Gastroesophageal sphincter (tissue), 4 donors: ENCODE results near the gene TMEM209. TPM values are rescaled to one million over a fixed set of nuclear protein-coding genes. Genes with fewer than 3 reads are reported as not detected.

Experiments used
- ATAC-seq: fragments of 150-250 bp; one replicate; pipeline ENCODE4 v1.9.1; 2016; ENCODE audit warnings: mild to moderate bottlenecking, moderate library complexity
- H3K27ac ChIP-seq, 4 donors: fragments of 200-600 bp; sonication (generic) in 3 of 4; 1 replicate in 3 of 4; 2 replicates in 1 of 4; pipeline ENCODE4 v1.5.1; 2016 to 2019
- H3K27me3 ChIP-seq: fragments of 200-600 bp; sonication (generic); one replicate; pipeline ENCODE4 v1.5.1; 2019
- H3K36me3 ChIP-seq, 2 donors: fragments of 200-600 bp; sonication (generic); one replicate each; pipeline ENCODE4 v1.5.1; 2019; ENCODE audit warnings: control low read depth in 1 of 2
- H3K4me1 ChIP-seq, 3 donors: fragments of 200-600 bp; sonication (generic); 1 replicate in 2 of 3; 2 replicates in 1 of 3; pipeline ENCODE4 v1.5.1; 2016 to 2019; ENCODE audit warnings: control low read depth in 2 of 3
- H3K4me3 ChIP-seq, 2 donors: fragments of 200-600 bp; sonication (generic); one replicate each; pipeline ENCODE4 v1.5.1; 2019; ENCODE audit warnings: mild to moderate bottlenecking in 1 of 2, moderate library complexity in 1 of 2
- H3K9me3 ChIP-seq, 3 donors: fragments of 200-600 bp; sonication (generic); one replicate each; pipeline ENCODE4 v1.5.1; 2017 to 2019; ENCODE audit warnings: control low read depth in 2 of 3
- EP300 ChIP-seq: sonication (generic); formaldehyde crosslinking; IDR thresholded peaks from one replicate; pipeline ENCODE4 v1.6.1; 2017; ENCODE audit warnings: antibody characterized with exemption, mild to moderate bottlenecking
- POLR2A ChIP-seq, 2 donors: fragments of 450-650 bp; IDR thresholded peaks; one replicate each; pipeline ENCODE4 v1.6.1; 2017; ENCODE audit warnings: antibody characterized with exemption in 2 of 2, mild to moderate bottlenecking in 2 of 2, moderate library complexity in 1 of 2
- POLR2AphosphoS5 ChIP-seq: sonication (generic); formaldehyde crosslinking; IDR thresholded peaks from one replicate; pipeline ENCODE4 v1.6.1; 2017; ENCODE audit warnings: antibody characterized with exemption
- WGBS, 2 donors: methylation state at CpG; one replicate each; pipeline ENCODE4 v1.1.5; 2018; ENCODE audit warnings: low coverage in 1 of 2; 5-methylcytosine and 5-hydroxymethylcytosine counted together
- total RNA-seq, 4 donors: library from RNA; depleted of rRNA; stranded (reverse); fragments of >200 nt; gene quantifications; one replicate each; pipeline ENCODE4 v1.1.0, GENCODE V29; 2016
- TF ChIP-seq, protein P1 (sequence below), 4 experiments: fragments of 200-600 bp in 2 of 4; fragments of 450-650 bp in 2 of 4; sonication (generic) in 1 of 4; IDR thresholded peaks; one replicate each; pipeline ENCODE4 v1.5.1; 2017 to 2019; ENCODE audit warnings: antibody characterized with exemption in 4 of 4, mild to moderate bottlenecking in 2 of 4, moderate library complexity in 2 of 4

Gene TMEM209
- total RNA-seq, 4 donors from 2014 or later: 5.5 to 13.4 (median 8.2) TPM

DNA sequence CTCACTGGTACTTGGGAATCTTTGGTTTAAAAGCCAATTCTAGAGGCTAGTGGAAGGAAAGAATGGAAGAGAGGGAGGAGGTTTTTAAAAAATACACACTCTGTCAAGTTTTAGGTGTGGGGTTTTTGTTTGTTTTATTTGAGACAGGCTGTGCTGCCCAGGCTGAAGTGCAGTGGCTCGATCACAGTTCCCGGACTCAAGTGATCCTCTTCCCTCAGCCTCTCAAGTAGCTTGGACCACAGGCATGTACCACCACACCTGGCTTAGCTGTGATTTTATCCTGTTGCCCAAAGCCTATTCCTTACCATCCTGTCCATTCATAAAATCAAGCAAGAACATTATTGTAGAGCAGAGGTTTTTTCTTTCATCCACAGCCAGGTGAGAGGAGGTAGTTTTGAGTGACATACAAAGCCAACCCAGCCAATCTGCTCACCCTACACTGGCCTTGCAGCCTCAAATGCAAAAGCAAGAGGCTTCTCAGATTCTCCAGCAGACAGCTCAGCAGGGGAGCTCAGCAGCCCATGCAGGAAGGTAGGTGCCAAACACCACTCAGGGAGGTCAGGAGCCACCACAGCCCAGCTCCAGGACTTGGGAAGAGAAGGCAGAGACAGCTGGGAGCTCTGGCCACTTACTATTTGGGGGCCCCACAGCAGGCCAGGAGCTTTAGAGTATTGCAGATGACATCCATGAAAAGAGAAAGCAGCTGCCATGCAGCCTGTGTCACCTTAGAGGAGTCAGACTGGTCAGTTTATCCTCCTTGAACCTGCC is 65.8 kb downstream of the TMEM209 start:
- no peak for ATAC-seq
- no peak overlapping the region for H3K27ac ChIP-seq
- WGBS, 2 donors: 80 to 86% methylated on average over 2 of the region's 2 CpGs

DNA sequence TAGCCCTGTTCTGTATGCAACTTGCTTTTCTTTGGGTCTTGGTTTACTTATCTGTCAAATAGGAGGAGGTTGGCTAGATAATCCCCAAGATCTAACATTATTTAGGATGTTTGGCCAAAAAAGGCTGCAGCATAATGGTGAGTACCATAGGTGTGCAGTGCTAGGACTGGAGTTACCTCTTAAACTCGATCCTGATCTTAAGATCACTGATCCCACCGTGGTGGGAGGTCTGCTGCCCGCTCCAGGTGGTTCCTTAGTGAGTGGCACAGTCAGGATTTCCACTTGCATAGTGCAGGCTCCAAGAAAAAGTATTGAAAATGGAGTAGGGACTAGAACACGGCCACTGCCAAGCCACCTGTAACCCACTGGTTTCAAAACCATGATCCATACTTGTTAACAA is 68.0 kb downstream of the TMEM209 start:
- Histone ChIP-seq H3K4me3 (no peak overlapping the region), H3K9me3 (no peaks in the 10 kb centered on the region), H3K27ac (no peak overlapping the region), H3K36me3 (peaks cover 0 to 44% of the 10 kb centered on the region in 2 donors), H3K4me1 (peaks cover 0 to 19% (median 4%) of the 10 kb centered on the region in 3 donors), H3K27me3 (no peaks in the 10 kb centered on the region)
- ATAC-seq: no peak
- 97 to 100% methylated on average over 1 to 2 of the region's 4 CpGs for WGBS, 2 donors
- TF ChIP-seq POLR2A (IDR thresholded peaks at IDR 0.05): no peak
- no peak for TF ChIP-seq EP300
- TF ChIP-seq POLR2AphosphoS5: no peak
- TF ChIP-seq, protein P1, sequence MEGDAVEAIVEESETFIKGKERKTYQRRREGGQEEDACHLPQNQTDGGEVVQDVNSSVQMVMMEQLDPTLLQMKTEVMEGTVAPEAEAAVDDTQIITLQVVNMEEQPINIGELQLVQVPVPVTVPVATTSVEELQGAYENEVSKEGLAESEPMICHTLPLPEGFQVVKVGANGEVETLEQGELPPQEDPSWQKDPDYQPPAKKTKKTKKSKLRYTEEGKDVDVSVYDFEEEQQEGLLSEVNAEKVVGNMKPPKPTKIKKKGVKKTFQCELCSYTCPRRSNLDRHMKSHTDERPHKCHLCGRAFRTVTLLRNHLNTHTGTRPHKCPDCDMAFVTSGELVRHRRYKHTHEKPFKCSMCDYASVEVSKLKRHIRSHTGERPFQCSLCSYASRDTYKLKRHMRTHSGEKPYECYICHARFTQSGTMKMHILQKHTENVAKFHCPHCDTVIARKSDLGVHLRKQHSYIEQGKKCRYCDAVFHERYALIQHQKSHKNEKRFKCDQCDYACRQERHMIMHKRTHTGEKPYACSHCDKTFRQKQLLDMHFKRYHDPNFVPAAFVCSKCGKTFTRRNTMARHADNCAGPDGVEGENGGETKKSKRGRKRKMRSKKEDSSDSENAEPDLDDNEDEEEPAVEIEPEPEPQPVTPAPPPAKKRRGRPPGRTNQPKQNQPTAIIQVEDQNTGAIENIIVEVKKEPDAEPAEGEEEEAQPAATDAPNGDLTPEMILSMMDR (IDR thresholded peaks at IDR 0.05): no peak

More for the DNA sequence above, 65.8 kb downstream of the TMEM209 start:
- H3K9me3 ChIP-seq: no peaks in the 10 kb centered on the region
- peaks cover 0 to 24% of the 10 kb centered on the region in 2 donors for H3K36me3 ChIP-seq
- no peaks in the 10 kb centered on the region for H3K27me3 ChIP-seq
- TF ChIP-seq EP300 (no peak), POLR2A (IDR thresholded peaks at IDR 0.05) (no peak), POLR2AphosphoS5 (no peak)
- TF ChIP-seq, protein P1 (IDR thresholded peaks at IDR 0.05): no peak
- peaks cover 0 to 23% (median 4%) of the 10 kb centered on the region in 3 donors for H3K4me1 ChIP-seq
- H3K4me3 ChIP-seq: no peak overlapping the region

DNA sequence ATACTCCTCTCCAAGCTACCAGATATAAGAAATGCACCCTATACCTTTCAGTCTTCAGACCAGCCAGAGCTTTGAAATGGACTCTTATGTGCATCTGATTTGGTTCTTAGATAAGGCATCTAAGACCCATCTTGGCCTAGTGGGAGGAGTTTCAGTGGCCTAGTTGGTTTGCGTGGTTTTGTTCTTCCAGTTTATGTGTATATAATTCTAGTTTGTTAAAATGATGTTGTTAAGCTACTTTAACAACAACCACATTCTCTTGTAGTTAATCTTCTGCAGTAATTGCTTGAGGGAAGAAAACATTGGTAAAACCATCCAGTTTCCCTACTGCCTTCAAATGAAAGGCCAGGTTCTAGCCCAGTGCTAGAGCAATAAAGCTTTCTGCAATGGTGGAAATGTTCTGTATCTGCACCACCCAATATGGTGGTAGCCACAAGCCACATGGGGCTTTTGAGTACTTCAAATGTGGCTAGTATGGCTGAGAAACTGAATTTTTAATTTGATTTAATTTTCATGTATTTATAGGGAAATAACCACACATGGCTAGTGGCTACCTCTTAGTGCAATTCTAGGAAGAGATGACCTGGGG is 68.5 kb downstream of the TMEM209 start:
- Histone ChIP-seq H3K4me3 (no peak overlapping the region), H3K27me3 (no peaks in the 10 kb centered on the region), H3K27ac (no peak overlapping the region), H3K36me3 (peaks cover 0 to 49% of the 10 kb centered on the region in 2 donors), H3K4me1 (peaks cover 0 to 14% (median 4%) of the 10 kb centered on the region in 3 donors), H3K9me3 (no peaks in the 10 kb centered on the region)
- 100% methylated on average over 1 of the region's 1 CpG for WGBS, 2 donors
- TF ChIP-seq, protein P1 (IDR thresholded peaks at IDR 0.05): no peak
- TF ChIP-seq EP300 (no peak), POLR2AphosphoS5 (no peak), POLR2A (IDR thresholded peaks at IDR 0.05) (no peak)
- ATAC-seq: no peak

DNA sequence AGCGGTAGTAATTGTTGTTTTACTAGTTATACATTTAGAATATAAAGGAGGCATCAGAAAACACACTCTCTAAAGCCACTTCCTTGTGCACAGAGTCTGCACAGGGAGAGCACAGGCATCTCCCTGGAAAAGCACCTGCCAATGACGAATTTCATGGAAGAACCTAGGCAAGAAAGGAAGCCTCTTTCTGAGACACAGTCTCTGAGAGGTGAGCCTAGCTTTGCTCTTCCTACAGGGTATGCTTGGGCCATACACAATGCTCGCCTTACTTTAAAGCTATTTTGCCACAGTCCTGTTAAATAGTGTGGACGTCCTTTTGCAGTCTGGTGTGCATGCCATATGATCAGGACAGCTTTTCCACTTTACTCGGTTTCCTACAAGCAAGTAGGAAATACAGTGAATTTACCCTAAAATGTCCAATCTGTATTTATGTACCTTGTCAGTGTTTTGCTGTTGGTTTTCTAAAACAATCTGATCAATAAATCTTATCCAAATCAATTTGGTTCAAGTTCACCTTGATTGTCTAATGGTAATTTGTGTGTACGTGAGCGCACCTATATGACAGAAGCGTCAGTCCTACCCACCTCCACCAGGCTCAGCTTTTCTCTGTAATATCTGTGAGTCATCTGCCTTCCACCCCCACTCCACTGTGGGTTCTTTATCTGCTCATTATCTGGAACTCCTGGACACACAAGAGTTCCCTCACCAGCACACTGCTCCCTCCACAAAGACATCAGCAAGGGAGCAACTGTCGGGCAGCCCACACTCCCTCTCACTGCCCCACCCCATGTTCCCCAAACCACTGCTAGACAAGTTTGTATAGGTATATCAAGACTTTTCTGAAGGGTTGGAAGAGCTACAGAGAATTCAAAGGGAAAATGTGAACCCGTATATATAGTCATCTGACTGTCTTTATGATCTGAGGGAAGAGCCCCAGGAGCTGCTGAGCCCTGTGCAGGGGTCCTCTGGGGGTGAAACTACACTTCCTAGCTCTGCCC is 69.7 kb downstream of the TMEM209 start:
- no peak overlapping the region for H3K4me3 ChIP-seq
- no peaks in the 10 kb centered on the region for H3K27me3 ChIP-seq
- 90 to 93% methylated on average over 3 to 10 of the region's 10 CpGs for WGBS, 2 donors
- ATAC-seq: no peak
- H3K36me3 ChIP-seq: peaks cover 2 to 61% of the 10 kb centered on the region in 2 donors
- peaks cover 0 to 2% (median 0%) of the 10 kb centered on the region in 3 donors for H3K4me1 ChIP-seq
- no peaks in the 10 kb centered on the region for H3K9me3 ChIP-seq
- no peak for TF ChIP-seq EP300
- no peak for TF ChIP-seq POLR2AphosphoS5
- no peak for TF ChIP-seq POLR2A (IDR thresholded peaks at IDR 0.05)
- TF ChIP-seq, protein P1 (IDR thresholded peaks at IDR 0.05): no peak
- H3K27ac ChIP-seq: no peak overlapping the region
